Activated T-helper 1 cell treated with Interleukin-2 at 50 U/mL for 16 hours (primary cell): ENCODE data around the gene CTNND2.
"Not testable (repeated sequence)": the region's sequence is repeated elsewhere in the genome, so short reads cannot be mapped to it uniquely, and the experiment has no call there.

Source experiments
- DNase-seq: peaks from one replicate; pipeline ENCODE4 v3.0.0-alpha.2; 2020; ENCODE audit warnings: low read depth

The CTNND2 gene

DNA sequence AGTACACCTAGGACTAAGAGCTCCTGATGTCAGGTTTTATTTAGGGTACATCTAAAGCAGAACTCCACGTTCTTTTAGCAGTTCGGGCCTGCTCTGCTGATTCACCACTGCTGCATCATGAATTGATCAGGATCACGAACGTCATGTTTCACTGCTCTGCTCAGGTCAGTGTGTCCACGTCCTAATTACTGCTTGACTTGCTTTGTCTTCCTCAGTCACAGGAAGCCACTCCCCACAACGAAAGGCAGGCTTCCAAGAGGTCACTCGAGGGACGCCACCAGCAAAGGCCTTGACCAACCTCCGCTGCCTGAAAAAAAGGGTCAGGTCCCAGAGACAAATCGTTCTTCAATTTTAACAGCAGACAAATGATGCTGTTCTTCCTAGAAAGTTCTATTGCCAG, 40.3 kb downstream of the CTNND2 start:
- DNase-seq: no peak

DNA sequence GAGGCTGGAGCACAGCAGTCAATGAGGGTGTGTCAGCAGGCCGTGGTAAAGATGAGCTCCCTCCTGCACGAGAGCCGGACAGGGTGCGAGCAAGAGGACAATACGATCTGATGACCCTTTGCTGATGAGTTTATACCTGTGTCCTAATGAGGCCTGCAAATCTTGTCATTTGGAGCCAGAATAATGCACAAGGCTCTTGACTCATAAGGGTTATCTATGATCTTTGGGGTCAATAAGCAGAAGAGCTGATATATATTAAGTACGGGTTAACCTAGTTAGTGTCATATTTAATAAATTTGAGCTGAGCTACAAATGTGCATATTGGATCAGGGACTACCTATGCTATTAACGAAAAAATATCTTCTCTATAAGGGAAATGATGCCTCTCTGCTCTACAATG, 46.9 kb downstream of the CTNND2 start:
- no peak for DNase-seq

DNA sequence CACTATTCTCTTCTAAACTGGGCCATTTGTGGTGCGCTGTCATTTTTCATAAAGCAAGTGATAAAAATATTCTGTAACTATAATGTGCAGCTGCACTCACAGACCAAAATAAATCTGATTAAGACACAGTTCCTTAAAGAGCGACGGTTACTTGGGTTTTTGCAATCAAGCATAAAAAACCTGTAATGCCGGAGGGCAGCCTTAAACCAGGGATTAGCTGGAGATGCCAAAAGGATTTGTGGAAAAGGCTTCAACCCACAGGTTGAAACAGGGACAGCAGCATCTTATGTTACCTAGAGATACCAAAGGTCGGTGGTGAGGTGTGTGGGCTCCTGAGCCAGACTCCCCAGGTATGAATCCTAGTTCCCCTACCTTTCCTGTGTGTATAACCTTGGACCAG, 49.3 kb downstream of the CTNND2 start:
- DNase-seq: no peak

DNA sequence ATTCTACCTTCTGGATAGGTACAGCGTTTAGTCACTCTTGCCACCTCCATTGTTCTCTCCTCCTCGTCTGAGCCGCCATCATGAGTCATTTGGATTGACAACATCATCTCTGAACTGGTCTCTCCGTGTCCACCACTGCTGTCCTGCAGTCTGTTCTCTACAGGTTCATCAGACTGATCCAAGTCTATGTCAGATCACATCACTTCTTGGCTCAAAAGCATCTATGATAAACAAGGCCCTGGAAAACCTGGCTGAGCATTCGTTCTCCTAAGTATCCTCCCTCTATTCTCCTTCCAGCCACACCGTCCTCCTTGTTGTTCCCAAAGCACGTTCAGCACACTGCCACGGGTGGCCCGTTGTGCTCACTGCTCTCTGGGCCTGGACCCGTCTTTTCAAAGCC, 50.5 kb downstream of the CTNND2 start:
- no peak for DNase-seq

DNA sequence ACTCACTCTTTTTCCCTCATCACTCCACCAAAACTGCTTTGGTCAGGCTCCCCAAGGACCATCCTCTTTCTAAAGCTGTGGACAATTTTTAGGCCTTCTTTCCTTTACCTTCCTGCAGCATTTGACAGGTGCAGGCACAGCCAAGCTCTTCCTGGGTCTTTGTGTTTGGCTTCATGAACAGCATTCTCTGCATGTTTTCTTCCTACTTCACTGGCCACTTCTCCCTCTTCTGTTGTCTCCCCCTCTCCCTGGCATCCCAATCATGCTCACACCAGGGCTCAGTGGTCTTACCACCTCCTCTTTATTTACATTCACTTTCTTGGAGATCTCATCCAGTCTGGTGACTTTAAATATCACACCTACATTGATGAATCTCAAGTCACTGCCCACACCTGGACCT, 51.1 kb downstream of the CTNND2 start:
- DNase-seq: no peak

DNA sequence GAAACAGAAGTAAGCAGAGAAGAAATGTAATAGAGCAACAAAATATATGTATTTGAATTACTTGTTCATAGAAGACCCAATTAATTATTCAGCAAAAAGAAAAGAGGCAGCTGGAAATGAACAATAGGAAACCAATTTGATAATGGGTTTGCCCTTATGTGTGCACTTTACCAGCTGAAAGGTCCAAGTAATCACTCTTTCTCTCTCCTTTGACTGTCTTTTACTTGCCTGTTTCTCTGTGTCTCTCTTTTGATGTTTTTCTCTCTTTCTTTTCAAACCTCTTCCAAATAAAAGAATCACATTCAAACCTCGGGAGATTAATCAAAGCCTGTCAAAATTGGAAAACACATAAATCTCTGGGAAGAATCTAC, 51.5 kb downstream of the CTNND2 start:
- DNase-seq: no peak

DNA sequence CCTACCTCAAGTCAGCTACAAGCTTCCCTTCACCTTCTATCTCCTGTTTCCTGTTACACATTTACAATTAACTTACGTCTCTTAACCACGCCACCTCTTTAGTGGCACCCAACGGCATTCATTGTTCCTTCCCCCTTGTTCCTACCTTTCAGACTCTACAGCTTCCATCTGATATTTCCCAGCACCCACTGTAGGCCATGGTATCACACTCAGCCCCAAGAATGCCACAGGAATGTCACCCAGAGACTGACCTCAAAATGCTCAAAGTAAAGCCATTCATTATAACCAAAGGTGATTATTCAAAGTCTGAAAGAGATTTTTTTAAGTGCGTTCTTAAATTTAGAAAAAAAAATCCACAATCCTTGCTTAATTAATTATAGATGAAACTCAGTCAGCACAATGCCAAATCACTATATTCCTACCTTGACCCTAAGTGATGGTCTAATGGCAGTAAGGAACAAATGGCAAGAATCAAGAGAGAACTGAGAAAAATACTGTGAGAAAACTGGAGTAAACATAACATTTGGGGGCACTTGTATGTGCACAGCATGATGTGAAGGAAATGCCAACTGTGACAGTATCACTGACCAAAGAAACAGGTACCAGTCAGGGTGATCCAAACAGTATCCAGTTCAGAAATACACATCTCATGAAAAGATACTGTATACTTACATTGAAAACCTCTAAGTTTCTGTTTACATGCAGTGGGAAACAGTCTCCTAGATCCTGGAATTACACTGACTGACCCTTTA, 52.1 kb downstream of the CTNND2 start:
- DNase-seq: no peak

DNA sequence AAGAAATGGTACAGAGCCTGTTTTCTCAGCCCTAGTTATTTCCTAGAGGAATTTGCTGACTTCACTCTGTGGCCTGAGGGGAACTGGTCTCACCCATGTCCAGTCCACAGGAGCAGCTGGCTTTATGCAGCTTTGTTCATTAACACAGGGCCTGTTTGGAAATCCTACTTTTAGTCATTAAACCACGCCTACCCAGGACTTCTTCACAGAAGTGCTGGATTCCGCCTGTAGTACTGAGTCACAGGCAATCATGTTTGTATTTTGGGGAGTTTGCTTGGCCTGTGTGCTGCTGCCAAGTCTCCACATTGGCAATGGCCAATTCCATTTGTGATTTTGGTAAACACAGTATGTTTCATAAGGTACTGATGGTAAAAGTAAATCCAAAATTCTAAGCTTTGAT, 52.8 kb downstream of the CTNND2 start:
- DNase-seq: no peak

DNA sequence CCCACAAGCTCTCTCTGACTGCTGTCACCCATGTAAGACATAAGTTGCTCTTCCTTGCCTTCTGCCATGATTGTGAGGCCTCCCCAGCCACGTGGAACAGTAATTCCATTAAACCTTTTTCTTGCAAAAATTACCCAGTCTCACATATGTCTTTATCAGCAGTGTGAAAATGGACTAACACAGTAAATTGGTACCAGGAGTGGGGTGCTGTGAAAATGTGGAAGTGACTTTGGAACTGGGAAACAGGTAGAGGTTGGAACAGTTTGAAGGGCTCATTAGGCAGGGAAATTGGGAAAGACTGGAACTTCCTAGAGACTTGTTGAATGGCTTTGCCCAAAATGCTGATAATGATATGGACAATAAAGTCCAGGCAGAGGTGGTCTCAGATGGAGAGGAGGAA, 75.7 kb downstream of the CTNND2 start:
- DNase-seq: not testable (repeated sequence)

DNA sequence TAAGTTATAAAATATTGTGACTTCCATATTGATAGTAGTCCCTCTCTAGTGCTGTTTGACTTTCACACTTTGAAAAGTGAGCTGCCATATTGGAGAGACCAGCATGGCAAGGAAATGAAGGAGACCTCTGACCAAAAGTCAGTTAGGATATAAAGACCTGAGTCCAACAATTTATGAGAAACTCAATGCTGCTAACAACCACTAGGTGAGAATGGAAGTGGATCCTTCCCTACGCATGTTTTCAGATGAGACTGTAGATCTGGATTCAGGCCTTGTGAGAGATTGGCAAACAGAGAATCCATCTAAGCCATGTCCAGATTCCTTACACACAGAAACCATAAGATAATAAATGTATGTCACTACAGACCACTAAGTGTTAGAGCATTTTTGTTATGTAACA, 81.6 kb downstream of the CTNND2 start:
- no peak for DNase-seq

DNA sequence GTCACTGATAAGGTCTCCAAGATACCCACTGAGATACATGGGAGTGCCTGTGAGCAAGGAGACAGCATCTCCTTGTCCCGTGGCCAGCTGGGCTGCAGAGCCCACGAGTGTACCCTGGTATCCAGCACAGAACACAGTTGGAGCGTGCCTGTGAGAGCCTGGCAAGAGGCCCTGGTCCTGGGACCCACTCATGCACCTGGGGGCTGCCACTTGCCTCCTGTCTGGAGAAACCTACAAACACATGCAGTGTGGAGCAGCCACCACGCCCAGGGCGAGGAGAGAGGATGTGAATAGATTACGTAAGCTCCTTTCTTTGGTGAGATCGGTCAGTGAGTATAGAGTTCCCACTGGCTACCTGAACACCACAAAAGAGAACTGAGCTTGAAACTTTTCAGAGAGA, 88.3 kb downstream of the CTNND2 start:
- no peak for DNase-seq

DNA sequence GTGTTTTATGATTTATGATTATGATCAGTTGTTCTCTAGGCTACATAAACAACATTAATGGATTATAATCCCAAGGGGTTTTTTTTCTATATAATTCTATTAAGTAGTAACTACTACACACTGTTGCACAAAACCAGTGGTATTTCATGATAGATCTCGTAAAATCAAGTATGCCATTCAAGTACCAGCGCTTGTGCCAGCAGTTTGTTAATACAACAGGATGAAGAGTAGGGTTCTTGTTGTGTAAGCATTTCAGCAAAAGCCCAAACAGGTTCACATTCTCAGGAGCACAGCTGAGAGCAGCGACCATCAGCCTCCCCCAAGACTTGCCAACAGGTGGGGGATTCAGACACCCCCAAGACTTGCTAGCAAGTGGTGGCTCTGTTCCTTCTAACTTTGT, 88.8 kb downstream of the CTNND2 start:
- DNase-seq: no peak

DNA sequence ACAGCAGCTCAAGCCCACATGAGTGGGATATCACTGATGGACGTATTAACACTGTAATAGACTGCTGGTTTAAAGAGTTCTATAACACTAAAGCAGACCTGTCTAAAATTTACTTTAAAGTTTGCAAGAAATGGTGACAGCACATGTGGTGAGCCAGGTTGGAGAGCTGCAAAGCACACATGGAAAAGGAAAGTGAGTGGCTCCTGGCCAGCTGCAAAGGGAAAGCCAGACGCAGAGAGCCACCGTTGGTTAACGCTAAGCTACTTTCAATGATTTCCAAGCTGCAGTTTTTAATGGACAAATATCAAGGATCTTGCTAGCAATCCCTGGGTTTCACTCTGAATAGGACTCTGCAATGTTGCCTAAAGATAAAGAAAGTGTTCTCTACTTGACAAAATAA, 89.9 kb downstream of the CTNND2 start:
- DNase-seq: no peak

DNA sequence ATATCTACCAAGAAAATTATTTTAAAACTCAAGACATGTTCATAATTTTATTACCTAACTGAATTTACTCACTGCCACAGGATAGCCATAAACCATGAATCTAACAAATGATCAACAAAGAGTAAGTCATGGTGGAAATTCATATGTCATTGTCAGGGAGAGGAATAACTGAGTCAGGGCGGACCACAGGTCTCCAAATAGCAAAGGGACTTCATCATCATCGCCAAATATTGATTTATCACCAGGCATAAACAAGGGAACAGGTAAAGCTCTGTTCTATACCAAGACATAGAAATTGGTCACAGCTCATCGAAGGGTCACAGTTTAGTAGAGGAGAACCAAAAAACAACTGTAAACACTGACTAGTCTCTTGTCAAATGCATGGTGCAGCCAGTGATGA, 94.8 kb downstream of the CTNND2 start:
- no peak for DNase-seq

DNA sequence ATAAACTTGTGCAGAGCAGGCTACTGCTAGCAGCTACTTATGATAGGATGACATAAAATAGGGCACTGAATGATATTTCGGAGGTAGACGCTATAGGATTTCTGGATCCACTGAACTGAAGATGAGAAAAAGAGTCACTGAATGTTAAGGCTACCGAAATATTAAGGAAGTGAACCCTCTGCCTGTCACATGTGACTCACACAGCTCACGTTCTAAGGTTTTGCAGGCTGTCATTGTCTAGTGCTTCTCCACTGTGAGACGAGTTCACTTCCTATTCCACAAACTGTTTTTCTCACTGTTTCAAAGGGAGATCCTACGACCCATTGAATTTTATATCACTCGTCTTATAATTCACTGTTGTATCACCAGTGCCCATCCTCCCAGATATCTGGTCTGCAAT, 100.8 kb downstream of the CTNND2 start:
- no peak for DNase-seq

DNA sequence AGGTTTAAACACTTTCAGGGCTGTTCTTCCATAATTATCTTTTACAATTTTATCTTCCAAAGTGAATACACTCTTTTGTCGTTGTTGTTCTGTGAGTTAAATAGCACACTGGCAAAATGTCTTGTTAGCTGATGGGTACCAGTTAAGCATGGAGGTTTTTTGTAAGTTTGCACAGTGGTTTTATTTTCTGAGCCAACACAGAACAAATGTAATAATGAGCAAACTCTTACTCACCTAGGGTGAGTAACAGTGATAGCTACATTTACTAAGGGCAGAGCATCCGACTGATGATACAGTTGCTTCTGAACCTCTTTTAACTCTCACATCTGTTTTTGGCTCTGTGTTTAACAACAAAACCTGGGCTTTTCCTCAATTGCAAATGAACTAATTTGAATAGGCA, 103.2 kb downstream of the CTNND2 start:
- no peak for DNase-seq

DNA sequence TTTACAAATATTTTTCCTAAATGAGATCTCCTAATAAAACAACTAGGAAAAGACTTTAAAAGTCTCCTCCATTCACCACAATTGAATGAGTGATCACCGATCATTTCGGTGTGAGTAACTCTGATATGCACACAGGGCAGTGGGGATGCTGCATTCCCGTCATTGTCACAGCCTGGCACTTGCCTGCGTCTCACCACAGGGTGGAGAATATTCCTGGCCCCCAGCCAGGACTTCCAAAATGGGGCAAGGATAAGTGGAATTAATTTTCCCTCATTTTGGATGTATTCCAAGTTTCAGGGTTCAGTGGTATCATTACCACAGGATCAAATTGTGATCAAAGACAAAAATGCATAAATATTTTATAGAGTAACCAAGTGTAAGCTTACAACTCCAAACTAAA, 107.1 kb downstream of the CTNND2 start:
- no peak for DNase-seq

DNA sequence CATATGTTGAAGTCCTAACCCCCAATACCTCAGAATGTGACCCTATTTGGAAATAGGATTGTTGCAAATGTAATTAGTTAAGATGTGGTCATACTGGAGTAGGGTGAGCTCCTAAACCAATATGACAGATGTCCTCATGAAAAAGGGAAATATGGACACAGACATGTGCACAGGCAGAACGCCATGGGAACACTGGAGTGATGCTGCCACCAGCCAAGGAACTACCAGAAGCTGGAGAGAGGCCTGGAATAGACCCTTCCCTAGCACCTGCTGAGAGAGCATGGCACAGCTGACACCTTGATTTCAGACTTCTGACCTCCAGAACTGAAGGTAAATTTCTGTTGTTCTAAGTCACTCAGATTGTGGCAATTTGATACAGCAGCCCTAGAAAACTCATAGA, 110.8 kb downstream of the CTNND2 start:
- no peak for DNase-seq

DNA sequence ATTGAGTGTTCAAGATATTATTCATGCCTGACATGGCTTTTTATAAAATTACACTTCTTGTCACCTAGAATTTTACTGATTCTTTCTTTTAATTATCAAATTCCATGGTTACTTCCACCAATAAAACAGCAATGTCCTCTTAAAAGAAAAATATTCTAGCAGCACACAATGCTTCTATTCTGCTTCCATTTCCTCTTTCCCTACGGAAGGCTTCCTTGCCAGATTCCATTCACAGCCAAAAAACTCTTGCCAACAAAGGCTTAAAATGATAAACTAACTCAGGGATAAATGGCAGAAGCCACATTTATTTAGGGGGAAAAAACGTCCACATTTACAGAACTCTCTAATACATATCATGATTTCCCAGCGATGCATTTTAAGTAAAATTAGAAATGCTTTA, 111.6 kb downstream of the CTNND2 start:
- DNase-seq: no peak

DNA sequence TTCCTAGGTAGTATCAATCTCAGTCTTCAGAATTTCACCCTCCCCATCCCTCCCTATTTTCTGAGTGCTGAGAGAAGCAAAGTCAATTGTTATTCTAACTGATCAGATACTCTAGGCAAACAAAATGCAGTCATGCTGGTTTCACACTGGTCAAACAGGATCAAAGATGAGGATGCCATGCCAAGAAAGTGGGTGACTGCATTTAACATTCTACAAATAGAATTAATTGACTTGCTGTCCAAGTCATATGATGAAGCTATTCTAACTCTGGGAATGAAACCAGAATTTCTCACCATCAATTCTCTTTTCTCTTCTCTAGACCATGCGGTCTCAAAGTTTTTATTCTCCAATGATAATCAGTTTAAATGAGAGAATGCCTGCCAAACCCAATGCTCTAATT, 112.5 kb downstream of the CTNND2 start:
- DNase-seq: no peak

DNA sequence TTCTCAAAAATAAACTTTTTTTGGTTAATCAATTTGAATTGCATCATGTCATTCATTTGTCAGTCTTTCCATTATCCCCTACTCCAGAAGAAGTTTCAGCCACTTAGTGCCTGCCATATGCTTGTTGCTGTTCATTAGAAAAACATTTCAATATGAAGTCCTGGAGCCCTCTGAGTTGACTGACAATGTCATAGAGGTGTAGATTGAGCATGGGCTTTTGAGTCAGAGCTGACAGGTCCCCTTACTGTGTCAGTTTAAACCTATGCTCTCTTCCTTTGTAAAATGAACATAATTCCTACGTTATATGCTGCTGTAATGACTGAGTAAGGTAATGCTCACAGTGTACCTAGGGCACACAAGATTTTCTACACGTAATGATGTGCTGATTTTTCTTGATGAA, 114.0 kb downstream of the CTNND2 start:
- no peak for DNase-seq

DNA sequence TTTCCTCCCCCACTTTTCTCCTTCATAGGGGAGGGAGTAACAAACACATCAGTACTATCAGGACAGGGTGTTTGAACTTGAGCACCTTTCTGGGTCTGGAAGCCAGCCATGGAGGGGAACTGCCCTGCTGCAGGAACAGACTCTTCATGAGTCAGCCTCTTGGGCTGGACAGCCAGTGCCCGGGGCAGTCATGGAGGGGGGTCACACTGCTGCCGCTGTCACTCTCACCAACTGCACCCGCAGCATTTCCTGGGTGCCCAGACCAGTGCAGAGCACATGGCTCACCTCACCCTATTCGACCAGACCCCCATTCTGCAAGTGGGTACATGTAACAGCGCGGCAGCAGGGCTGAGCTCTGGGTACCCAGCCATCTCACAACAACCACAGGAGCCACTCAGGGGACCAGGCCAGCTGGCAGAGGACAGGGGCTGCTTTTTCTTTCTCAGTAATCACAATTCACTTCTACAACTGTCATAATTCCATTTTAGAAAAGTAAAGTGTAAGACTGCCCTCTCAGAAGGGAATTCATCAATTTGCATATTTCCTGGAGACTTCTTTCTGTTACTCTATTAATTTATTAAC, 118.4 kb downstream of the CTNND2 start:
- no peak for DNase-seq

DNA sequence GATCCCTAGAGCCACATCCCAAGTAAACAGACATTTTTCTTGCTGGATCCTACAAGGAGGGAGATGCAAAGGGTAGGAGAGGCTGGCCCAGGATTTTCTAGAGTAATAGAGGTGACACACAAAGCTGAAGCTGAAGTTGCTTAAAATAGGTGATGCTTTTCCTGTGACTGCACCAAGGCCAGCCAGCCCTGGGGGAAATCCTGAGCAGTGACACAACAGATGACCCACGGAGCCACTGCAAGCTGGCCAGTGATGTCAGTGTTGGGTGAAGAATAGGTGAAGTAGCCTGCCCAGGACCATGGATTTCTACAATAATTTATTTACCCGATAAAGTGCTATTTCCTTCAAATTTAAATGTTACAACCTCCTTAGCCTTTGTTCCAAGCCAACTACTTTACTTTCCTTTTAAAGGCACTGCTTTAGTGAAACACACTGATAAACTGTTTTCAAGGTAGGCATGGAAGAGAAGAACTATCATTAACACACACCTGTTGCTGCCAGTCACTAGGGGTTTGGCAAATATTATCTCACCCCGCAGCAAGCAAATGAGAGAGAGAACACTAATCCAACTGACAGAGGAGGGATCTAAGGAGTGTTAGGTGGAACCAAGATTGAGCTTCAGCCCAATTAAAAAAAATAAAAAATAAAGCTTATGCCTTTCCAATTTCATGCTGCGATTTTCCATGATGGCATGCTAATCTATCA, 123.5 kb downstream of the CTNND2 start:
- no peak for DNase-seq

DNA sequence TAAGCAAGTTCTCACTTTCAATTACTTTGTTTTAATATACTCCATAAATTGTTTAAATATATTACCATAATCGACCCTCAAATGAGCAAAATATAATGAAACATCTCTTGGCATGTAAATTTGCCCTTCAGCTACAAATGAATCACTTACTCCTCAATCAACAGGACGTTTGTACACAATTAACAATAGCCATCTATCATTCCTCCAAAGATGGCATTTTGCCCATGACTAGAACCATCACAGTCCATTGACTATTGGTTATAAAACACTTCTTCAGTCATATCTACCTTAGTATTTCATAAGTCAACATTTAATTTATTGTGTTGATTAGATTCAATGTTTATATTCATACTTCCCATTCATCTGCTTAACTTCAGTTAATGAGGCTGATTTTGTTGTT, 127.2 kb downstream of the CTNND2 start:
- DNase-seq: no peak
